CD14-positive monocyte (primary cell): ENCODE results near the gene LTBP1. TPM values are rescaled to one million over a fixed set of nuclear protein-coding genes. Genes with fewer than 3 reads are reported as not detected.

ENCODE experiments used
- DNase-seq, 3 donors: peaks; one replicate each; pipeline ENCODE4 v3.0.0-alpha.2; 2011 to 2022
- H2AFZ ChIP-seq: 2 replicates; pipeline ENCODE4 v1.6.0; 2012; ENCODE audit warnings: mild to moderate bottlenecking, low read depth, low read length, inconsistent platforms; ENCODE audit not compliant: insufficient read depth, poor library complexity, severe bottlenecking
- H3K27ac ChIP-seq, 2 donors: 1 replicate in 1 of 2; 2 replicates in 1 of 2; pipeline ENCODE4 v1.5.1; 2012 to 2013; ENCODE audit warnings: low read length in 2 of 2, control low read depth in 1 of 2, inconsistent platforms in 1 of 2, low read depth in 1 of 2, mild to moderate bottlenecking in 1 of 2
- H3K27me3 ChIP-seq, 2 donors: one replicate each; pipeline versions ENCODE4 v1.6.0 to v1.6.1; 2011 to 2013; ENCODE audit warnings: low read length in 2 of 2; ENCODE audit not compliant: control insufficient read depth in 2 of 2, insufficient read depth in 2 of 2
- H3K36me3 ChIP-seq, 2 donors: replicated peaks in 1 of 2; 1 replicate in 1 of 2; 2 replicates in 1 of 2; pipeline versions ENCODE4 v1.5.1 to v1.6.1; 2012 to 2013; ENCODE audit warnings: low read length in 2 of 2, control low read depth in 1 of 2, inconsistent platforms in 1 of 2, mild to moderate bottlenecking in 1 of 2; ENCODE audit not compliant: insufficient read depth in 2 of 2, control insufficient read depth in 1 of 2
- H3K4me1 ChIP-seq, 2 donors: 1 replicate in 1 of 2; 2 replicates in 1 of 2; pipeline versions ENCODE4 v1.5.1 to v1.6.1; 2012 to 2013; ENCODE audit warnings: low read length in 2 of 2, control low read depth in 1 of 2, inconsistent platforms in 1 of 2, mild to moderate bottlenecking in 1 of 2, moderate library complexity in 1 of 2; ENCODE audit not compliant: insufficient read depth in 2 of 2, control insufficient read depth in 1 of 2
- H3K4me2 ChIP-seq: replicated peaks from 2 replicates; pipeline ENCODE3; 2012; ENCODE audit warnings: low read length, moderate library complexity, mild to moderate bottlenecking; ENCODE audit not compliant: poor library complexity, severe bottlenecking; ENCODE audit errors: extremely low read depth
- H3K4me3 ChIP-seq, 3 experiments: fragments of 200-600 bp in 1 of 3; sonication (generic) in 1 of 3; replicated peaks in 1 of 3; 1 replicate in 2 of 3; 2 replicates in 1 of 3; pipeline ENCODE4 v1.5.1; 2011 to 2013; ENCODE audit warnings: low read length in 3 of 3, mild to moderate bottlenecking in 3 of 3, control low read depth in 2 of 3, low read depth in 2 of 3, inconsistent platforms in 1 of 3, moderate library complexity in 1 of 3
- H3K79me2 ChIP-seq: 2 replicates; pipeline ENCODE4 v1.6.0; 2012; ENCODE audit warnings: mild to moderate bottlenecking, control low read depth, inconsistent platforms, low read length, moderate library complexity; ENCODE audit not compliant: insufficient read depth
- H3K9ac ChIP-seq: 2 replicates; pipeline ENCODE4 v1.6.0; 2017; ENCODE audit warnings: low read length, mild to moderate bottlenecking; ENCODE audit not compliant: insufficient read depth, poor library complexity, severe bottlenecking
- H3K9me3 ChIP-seq, 2 donors: replicated peaks in 1 of 2; 1 replicate in 1 of 2; 2 replicates in 1 of 2; pipeline versions ENCODE4 v1.5.1 to v1.6.1; 2012 to 2013; ENCODE audit warnings: low read length in 2 of 2, control low read depth in 1 of 2; ENCODE audit not compliant: control insufficient read depth in 1 of 2, insufficient read depth in 1 of 2
- H4K20me1 ChIP-seq: 2 replicates; pipeline ENCODE4 v1.6.0; 2012; ENCODE audit warnings: mild to moderate bottlenecking, low read length, control low read depth, moderate library complexity; ENCODE audit not compliant: insufficient read depth
- H3K27ac Mint-ChIP-seq, 7 donors: one replicate each; pipeline ENCODE4 v1.8.0; 2020; ENCODE audit warnings: mild to moderate bottlenecking in 7 of 7, mixed read lengths in 7 of 7, moderate library complexity in 6 of 7, inconsistent platforms in 2 of 7
- H3K27me3 Mint-ChIP-seq, 3 donors: one replicate each; pipeline ENCODE4 v1.8.0; 2021 to 2022; ENCODE audit warnings: low read depth in 3 of 3, mild to moderate bottlenecking in 3 of 3, mixed read lengths in 3 of 3, moderate library complexity in 3 of 3, inconsistent platforms in 1 of 3
- H3K36me3 Mint-ChIP-seq, 2 donors: one replicate each; pipeline ENCODE4 v1.8.0; 2020; ENCODE audit warnings: mixed read lengths in 2 of 2, inconsistent platforms in 1 of 2, mild to moderate bottlenecking in 1 of 2
- H3K4me1 Mint-ChIP-seq: one replicate; pipeline ENCODE4 v1.8.0; 2020; ENCODE audit warnings: mild to moderate bottlenecking, mixed read lengths
- H3K4me3 Mint-ChIP-seq, 2 donors: one replicate each; pipeline ENCODE4 v1.8.0; 2020; ENCODE audit warnings: mild to moderate bottlenecking in 2 of 2, mixed read lengths in 2 of 2, moderate library complexity in 1 of 2
- H3K9me3 Mint-ChIP-seq, 7 donors: one replicate each; pipeline ENCODE4 v1.8.0; 2020 to 2022; ENCODE audit warnings: mixed read lengths in 7 of 7, mild to moderate bottlenecking in 6 of 7, moderate library complexity in 6 of 7, inconsistent platforms in 2 of 7
- CTCF ChIP-seq: fragments of 200-600 bp; IDR thresholded peaks from one replicate; pipeline ENCODE4 v1.8.0; 2022; ENCODE audit warnings: antibody characterized with exemption, mild to moderate bottlenecking
- WGBS: methylation state at CpG from one replicate; pipeline ENCODE4 v1.1.5; 2013; ENCODE audit warnings: missing lambda C conversion rate; ENCODE audit not compliant: insufficient coverage; 5-methylcytosine and 5-hydroxymethylcytosine counted together
- intact Hi-C, 2 donors: fragments of 100-400 bp; cut with micrococcal nuclease; formaldehyde crosslinking; loops; one replicate each; pipeline versions ENCODE4 v1.15.0 to v1.15.1; 2023
- polyA plus RNA-seq, 3 donors: library from polyadenylated mRNA; depleted of rRNA in 1 of 3; unstranded in 2 of 3; stranded (reverse) in 1 of 3; fragments of 300-500 nt in 2 of 3; fragments of >200 nt in 1 of 3; fragmentation: Illumina TruSeq in 2 of 3; gene quantifications; 1 replicate in 2 of 3; 2 replicates in 1 of 3; pipeline ENCODE4 v1.2.3, GENCODE V29; 2012 to 2021

The LTBP1 gene
- polyA plus RNA-seq, 3 donors = 0.18 to 0.24 TPM; not detected in 1

GRCh38 chr2:33122726-33123125 is 176.0 kb downstream of the LTBP1 start:
- no peaks in the 10 kb centered on the region for H3K36me3 ChIP-seq
- H3K9ac ChIP-seq = no peak overlapping the region
- H3K27me3 ChIP-seq = no peaks in the 10 kb centered on the region
- no peak for TF ChIP-seq CTCF
- no peak overlapping the region for H3K27ac Mint-ChIP-seq
- no peaks in the 10 kb centered on the region for H4K20me1 ChIP-seq
- no peak overlapping the region for H3K27ac ChIP-seq
- DNase-seq = no peak
- intact Hi-C loops = no loop called here
- no peaks in the 10 kb centered on the region for H3K4me1 ChIP-seq
- no peaks in the 10 kb centered on the region for H3K9me3 ChIP-seq
- H3K27me3 Mint-ChIP-seq = no peaks in the 10 kb centered on the region
- no peaks in the 10 kb centered on the region for H3K4me1 Mint-ChIP-seq
- WGBS = 90% methylated on average over 3 of the region's 3 CpGs
- no peaks in the 10 kb centered on the region for H3K79me2 ChIP-seq
- peaks cover 0 to 7% (median 2%) of the 10 kb centered on the region in 7 donors for H3K9me3 Mint-ChIP-seq
- H3K4me3 Mint-ChIP-seq = no peak overlapping the region
- H2AFZ ChIP-seq = no peak overlapping the region
- H3K4me3 ChIP-seq = no peak overlapping the region
- H3K4me2 ChIP-seq = no peak overlapping the region
- no peaks in the 10 kb centered on the region for H3K36me3 Mint-ChIP-seq

GRCh38 chr2:33123216-33123615 is 176.5 kb downstream of the LTBP1 start:
- H3K79me2 ChIP-seq = no peaks in the 10 kb centered on the region
- Mint-ChIP-seq H3K27me3 (no peaks in the 10 kb centered on the region), H3K9me3 (peaks cover 0 to 7% (median 2%) of the 10 kb centered on the region in 7 donors), H3K27ac (no peak overlapping the region), H3K4me1 (no peaks in the 10 kb centered on the region), H3K4me3 (no peak overlapping the region), H3K36me3 (no peaks in the 10 kb centered on the region)
- no peak overlapping the region for H3K4me2 ChIP-seq
- no peaks in the 10 kb centered on the region for H3K27me3 ChIP-seq
- H3K9me3 ChIP-seq = no peaks in the 10 kb centered on the region
- H3K4me1 ChIP-seq = no peaks in the 10 kb centered on the region
- no peak overlapping the region for H2AFZ ChIP-seq
- H4K20me1 ChIP-seq = no peaks in the 10 kb centered on the region
- no peak overlapping the region for H3K9ac ChIP-seq
- H3K36me3 ChIP-seq = no peaks in the 10 kb centered on the region
- no peak overlapping the region for H3K4me3 ChIP-seq
- TF ChIP-seq CTCF = no peak
- intact Hi-C loops = no loop called here
- H3K27ac ChIP-seq = no peak overlapping the region
- no peak for DNase-seq
